ENCODE results near the gene COL6A1. TPM values are rescaled to one million over a fixed set of nuclear protein-coding genes. Genes with fewer than 3 reads are reported as not detected.

COL6A1 gene
- total RNA-seq, 1 experiment from 2014 or later: 193 TPM

DNA sequence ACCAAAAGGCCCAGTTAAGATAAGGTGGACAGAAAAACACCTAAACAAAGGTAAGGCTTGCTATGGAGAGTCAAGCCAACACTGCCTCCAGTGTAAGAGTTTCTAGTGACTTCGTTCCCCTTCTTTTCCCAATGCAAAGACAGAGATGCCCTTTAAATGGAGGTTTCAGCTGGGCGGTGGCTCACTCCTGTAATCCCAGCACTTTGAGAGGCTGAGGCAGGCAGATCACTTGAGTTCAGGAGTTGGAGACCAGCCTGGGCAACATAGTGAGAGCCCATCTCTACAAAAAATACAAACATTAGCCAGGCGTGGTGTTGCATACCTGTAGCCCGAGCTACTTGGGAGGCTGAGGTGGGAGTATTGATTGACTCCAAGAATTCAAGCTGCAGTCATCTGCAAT, 24.0 kb upstream of the COL6A1 start:
- no peak overlapping the region for H3K4me3 Mint-ChIP-seq
- H3K4me2 ChIP-seq (ENCODE audit: insufficient read depth, insufficient read length, low read length): no peak overlapping the region
- H3K4me1 Mint-ChIP-seq: peaks cover 0 to 2% of the 10 kb centered on the region in 2 experiments; a peak in 1 of 4 replicates
- H2BK20ac ChIP-seq (ENCODE audit: low read depth, low read length, poor library complexity, severe bottlenecking): no peak overlapping the region
- no peak overlapping the region for H3K4ac ChIP-seq (ENCODE audit: low read depth, low read length)
- H4K5ac ChIP-seq (ENCODE audit: insufficient read length, low read depth, low read length): no peak overlapping the region
- H4K8ac ChIP-seq (replicated peaks; ENCODE audit: insufficient read length, low read depth, low read length): no peak overlapping the region
- no peak overlapping the region for H2BK12ac ChIP-seq (ENCODE audit: insufficient read length, low read depth, low read length)
- H2BK5ac ChIP-seq (ENCODE audit: insufficient read length, low read length): no peak overlapping the region
- no peaks in the 10 kb centered on the region for H4K20me1 ChIP-seq (ENCODE audit: control insufficient read depth, insufficient read depth, insufficient read length)
- H2BK120ac ChIP-seq (ENCODE audit: low read depth, low read length, poor library complexity, severe bottlenecking): no peak overlapping the region
- H3K79me2 ChIP-seq (ENCODE audit: insufficient read depth, low read length): no peaks in the 10 kb centered on the region
- no peak overlapping the region for H4K91ac ChIP-seq (ENCODE audit: insufficient read length, low read depth, low read length)
- H3K14ac ChIP-seq (ENCODE audit: insufficient read depth, low read length): no peak overlapping the region
- H3K79me1 ChIP-seq (ENCODE audit: insufficient read depth, low read depth, low read length, poor library complexity, severe bottlenecking): no peaks in the 10 kb centered on the region
- H3K36me3 Mint-ChIP-seq (ENCODE audit: insufficient read depth in 1 of 3, low read depth in 3 of 3): peaks cover 11 to 25% (median 22%) of the 10 kb centered on the region in 3 experiments
- H3K27ac Mint-ChIP-seq: no peak overlapping the region
- no peak overlapping the region for H3T11ph ChIP-seq (ENCODE audit: low read length)
- no CpG with 5 or more reads among the region's 4 CpGs for WGBS (ENCODE audit: extremely low coverage, insufficient read length, low lambda C conversion rate)
- no peak overlapping the region for H2AFZ ChIP-seq (ENCODE audit: low read length)
- H3K9me3 Mint-ChIP-seq: peaks cover 35 to 42% of the 10 kb centered on the region in 2 experiments
- H3K9me3 ChIP-seq (ENCODE audit: control insufficient read depth, low read depth, low read length): peaks cover under 1% of the 10 kb centered on the region
- DNase-seq: no peak
- H3K27me3 Mint-ChIP-seq (ENCODE audit: low read depth): peaks cover 60% of the 10 kb centered on the region
- no peak overlapping the region for H3K9ac ChIP-seq (ENCODE audit: extremely low read depth, insufficient read length, low read length)
- H3K18ac ChIP-seq (ENCODE audit: insufficient read length, low read depth, low read length): no peak overlapping the region
- H3K27me3 ChIP-seq (ENCODE audit: insufficient read depth, low read length): no peaks in the 10 kb centered on the region
- H2BK15ac ChIP-seq (ENCODE audit: low read depth, low read length): no peak overlapping the region
- H3K23ac ChIP-seq (ENCODE audit: insufficient read length, low read depth, low read length): no peak overlapping the region
- no peaks in the 10 kb centered on the region for H3K23me2 ChIP-seq (ENCODE audit: insufficient read length, low read depth, low read length, poor library complexity, severe bottlenecking)
- H3K4me1 ChIP-seq (ENCODE audit: insufficient read depth, low read length): no peaks in the 10 kb centered on the region
- no peak overlapping the region for H2AK5ac ChIP-seq (ENCODE audit: insufficient read length, low read length)
- H3K56ac ChIP-seq (ENCODE audit: insufficient read length, low read depth, low read length): no peak overlapping the region
- TF ChIP-seq, protein P1, sequence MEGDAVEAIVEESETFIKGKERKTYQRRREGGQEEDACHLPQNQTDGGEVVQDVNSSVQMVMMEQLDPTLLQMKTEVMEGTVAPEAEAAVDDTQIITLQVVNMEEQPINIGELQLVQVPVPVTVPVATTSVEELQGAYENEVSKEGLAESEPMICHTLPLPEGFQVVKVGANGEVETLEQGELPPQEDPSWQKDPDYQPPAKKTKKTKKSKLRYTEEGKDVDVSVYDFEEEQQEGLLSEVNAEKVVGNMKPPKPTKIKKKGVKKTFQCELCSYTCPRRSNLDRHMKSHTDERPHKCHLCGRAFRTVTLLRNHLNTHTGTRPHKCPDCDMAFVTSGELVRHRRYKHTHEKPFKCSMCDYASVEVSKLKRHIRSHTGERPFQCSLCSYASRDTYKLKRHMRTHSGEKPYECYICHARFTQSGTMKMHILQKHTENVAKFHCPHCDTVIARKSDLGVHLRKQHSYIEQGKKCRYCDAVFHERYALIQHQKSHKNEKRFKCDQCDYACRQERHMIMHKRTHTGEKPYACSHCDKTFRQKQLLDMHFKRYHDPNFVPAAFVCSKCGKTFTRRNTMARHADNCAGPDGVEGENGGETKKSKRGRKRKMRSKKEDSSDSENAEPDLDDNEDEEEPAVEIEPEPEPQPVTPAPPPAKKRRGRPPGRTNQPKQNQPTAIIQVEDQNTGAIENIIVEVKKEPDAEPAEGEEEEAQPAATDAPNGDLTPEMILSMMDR (conservative IDR thresholded peaks at IDR 0.05): no peak
- H3K27ac ChIP-seq (ENCODE audit: insufficient read length, low read depth, low read length): no peak overlapping the region
